ENCODE results near the gene CD163L1. TPM values are rescaled to one million over a fixed set of nuclear protein-coding genes. Genes with fewer than 3 reads are reported as not detected.
A peak's percentile ranks its signal among the peaks of the same experiment; 100 is the strongest.

CD163L1 gene
- total and polyA plus RNA-seq, 11 donors, result 0.25 to 14.0 (median 2.2) TPM

DNA sequence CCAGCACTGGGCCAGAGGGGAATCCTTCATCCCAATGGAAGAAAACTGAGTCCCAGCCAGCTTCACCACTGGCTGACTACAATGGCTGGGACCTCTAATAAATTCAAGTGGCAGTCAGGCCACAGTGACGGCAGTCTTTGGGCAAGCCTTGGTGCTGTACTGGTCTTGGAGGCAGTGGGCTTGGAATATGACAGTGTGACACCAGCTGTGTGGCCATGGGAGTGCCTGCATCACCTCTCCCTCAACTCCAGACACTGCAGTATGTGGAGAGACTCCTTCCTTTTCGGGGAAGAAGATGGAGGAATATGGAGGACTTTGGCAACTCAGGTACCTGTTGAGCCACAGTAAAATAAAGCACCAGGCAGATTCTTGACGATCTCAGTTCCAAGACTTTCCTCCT is 16.0 kb upstream of the CD163L1 start:
- intact Hi-C loops (cut with DNase I), result loop anchor here (2.0 to 10.0 kb wide), 6 partner anchors 175 to 243 kb away; no protein-coding TSS in a partner anchor
- no peak for DNase-seq
- ATAC-seq, result peak in 1 of 4 donors; percentile 46

DNA sequence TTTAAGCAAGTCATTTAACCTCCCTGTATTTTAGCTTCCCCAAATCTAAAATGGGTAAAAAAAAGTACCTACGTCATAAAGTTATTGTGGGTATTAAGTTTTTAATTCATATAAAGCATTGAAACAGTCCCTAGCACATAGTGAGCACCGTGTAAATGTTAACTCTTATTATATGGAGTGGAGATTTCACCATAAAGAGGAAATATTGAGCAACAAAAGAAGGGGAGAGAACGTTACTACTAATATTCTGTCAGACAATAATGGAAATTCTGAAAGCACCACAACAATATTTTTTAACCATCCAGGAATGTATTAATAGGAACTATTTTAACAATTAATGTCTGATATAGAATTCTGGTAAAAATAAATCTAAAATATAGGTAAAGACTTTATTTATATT is 7.8 kb upstream of the CD163L1 start:
- Histone ChIP-seq H3K27me3 (peaks cover 0 to 4% (median 0%) of the 10 kb centered on the region in 9 donors), H3K36me3 (no peaks in the 10 kb centered on the region), H3K27ac (no peak overlapping the region), H3K4me3 (no peak overlapping the region), H3K9me3 (peaks cover 0 to 13% (median 0%) of the 10 kb centered on the region in 12 donors), H3K4me1 (no peaks in the 10 kb centered on the region)
- ATAC-seq (no peak), DNase-seq (no peak)
- WGBS, 4 donors, result 63 to 72% (median 68%) methylated on average over 3 of the region's 3 CpGs
- intact Hi-C loops (cut with DNase I), result no loop called here
- TF ChIP-seq POLR2A (IDR thresholded peaks at IDR 0.05), result no peak
- TF ChIP-seq, protein P1, sequence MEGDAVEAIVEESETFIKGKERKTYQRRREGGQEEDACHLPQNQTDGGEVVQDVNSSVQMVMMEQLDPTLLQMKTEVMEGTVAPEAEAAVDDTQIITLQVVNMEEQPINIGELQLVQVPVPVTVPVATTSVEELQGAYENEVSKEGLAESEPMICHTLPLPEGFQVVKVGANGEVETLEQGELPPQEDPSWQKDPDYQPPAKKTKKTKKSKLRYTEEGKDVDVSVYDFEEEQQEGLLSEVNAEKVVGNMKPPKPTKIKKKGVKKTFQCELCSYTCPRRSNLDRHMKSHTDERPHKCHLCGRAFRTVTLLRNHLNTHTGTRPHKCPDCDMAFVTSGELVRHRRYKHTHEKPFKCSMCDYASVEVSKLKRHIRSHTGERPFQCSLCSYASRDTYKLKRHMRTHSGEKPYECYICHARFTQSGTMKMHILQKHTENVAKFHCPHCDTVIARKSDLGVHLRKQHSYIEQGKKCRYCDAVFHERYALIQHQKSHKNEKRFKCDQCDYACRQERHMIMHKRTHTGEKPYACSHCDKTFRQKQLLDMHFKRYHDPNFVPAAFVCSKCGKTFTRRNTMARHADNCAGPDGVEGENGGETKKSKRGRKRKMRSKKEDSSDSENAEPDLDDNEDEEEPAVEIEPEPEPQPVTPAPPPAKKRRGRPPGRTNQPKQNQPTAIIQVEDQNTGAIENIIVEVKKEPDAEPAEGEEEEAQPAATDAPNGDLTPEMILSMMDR (IDR thresholded peaks at IDR 0.05), result no peak

More for the DNA sequence above, 16.0 kb upstream of the CD163L1 start:
- 78 to 92% (median 85%) methylated on average over 3 of the region's 3 CpGs for WGBS, 4 donors
- TF ChIP-seq, protein P1 (IDR thresholded peaks at IDR 0.05), result no peak
- no peak for TF ChIP-seq POLR2A (IDR thresholded peaks at IDR 0.05)
- Histone ChIP-seq H3K27me3 (no peaks in the 10 kb centered on the region), H3K36me3 (no peaks in the 10 kb centered on the region), H3K4me3 (no peak overlapping the region), H3K4me1 (no peaks in the 10 kb centered on the region), H3K27ac (no peak overlapping the region), H3K9me3 (no peaks in the 10 kb centered on the region)

DNA sequence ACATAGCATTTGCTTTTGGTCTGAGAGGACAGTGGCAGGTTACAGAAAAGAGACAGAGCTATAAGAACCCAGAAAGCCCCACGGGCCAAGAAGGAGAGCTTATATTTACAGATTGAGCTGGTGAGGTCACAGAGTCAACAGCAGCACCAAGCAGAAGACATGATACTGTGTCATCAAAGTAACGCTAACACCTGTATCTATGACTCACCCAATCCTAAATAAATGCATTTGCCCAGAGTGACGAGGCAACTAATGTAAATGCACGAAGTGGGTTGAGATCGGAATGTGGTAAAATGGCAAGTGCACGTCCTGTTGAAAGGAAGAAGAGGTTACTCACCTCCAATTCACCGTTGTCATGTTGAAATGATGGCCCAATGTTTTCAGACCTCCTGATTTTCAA is 6.7 kb upstream of the CD163L1 start:
- Histone ChIP-seq H3K4me1 (peaks cover 0 to 8% (median 0%) of the 10 kb centered on the region in 12 donors), H3K36me3 (no peaks in the 10 kb centered on the region), H3K27ac (no peak overlapping the region), H3K27me3 (peaks cover 0 to 4% (median 0%) of the 10 kb centered on the region in 9 donors), H3K4me3 (no peak overlapping the region), H3K9me3 (peaks cover 0 to 13% (median 0%) of the 10 kb centered on the region in 12 donors)
- WGBS, 4 donors, result 70 to 82% (median 79%) methylated on average over 7 of the region's 7 CpGs
- intact Hi-C loops (cut with DNase I), result no loop called here
- DNase-seq, result no peak
- ATAC-seq, result no peak
- TF ChIP-seq, protein P1 (IDR thresholded peaks at IDR 0.05), result no peak
- no peak for TF ChIP-seq POLR2A (IDR thresholded peaks at IDR 0.05)

DNA sequence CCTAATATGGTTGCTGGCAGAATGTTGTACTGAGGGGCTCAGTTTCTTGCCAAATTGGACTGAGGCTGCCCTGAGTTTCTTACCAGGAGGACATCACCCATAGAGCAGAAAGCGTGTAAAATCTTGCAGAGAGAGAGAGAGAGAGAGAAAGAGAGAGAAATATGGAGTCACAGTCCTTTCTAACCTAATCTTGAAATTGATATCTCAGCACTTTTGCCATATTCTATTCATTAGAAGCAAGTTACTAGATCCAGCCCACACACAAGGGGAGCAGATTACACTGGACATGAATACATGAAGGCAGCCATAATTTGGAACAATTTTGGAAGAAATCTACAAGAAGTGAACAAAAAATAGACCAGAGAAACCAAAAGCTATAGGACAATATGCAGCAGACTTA is 4.1 kb upstream of the CD163L1 start:
- TF ChIP-seq, protein P1 (IDR thresholded peaks at IDR 0.05), result no peak
- TF ChIP-seq POLR2A (IDR thresholded peaks at IDR 0.05), result no peak
- WGBS, 4 donors, result 65 to 80% (median 75%) methylated on average over 1 of the region's 1 CpG

More for the DNA sequence above, 4.1 kb upstream of the CD163L1 start:
- no peak for DNase-seq
- intact Hi-C loops (cut with DNase I), result no loop called here
- H3K4me1 ChIP-seq, result peaks cover 0 to 18% (median 0%) of the 10 kb centered on the region in 12 donors
- no peak for ATAC-seq
- H3K27me3 ChIP-seq, result peaks cover 0 to 4% (median 0%) of the 10 kb centered on the region in 9 donors
- H3K4me3 ChIP-seq, result no peak overlapping the region
- no peaks in the 10 kb centered on the region for H3K36me3 ChIP-seq
- no peak overlapping the region for H3K27ac ChIP-seq
- peaks cover 0 to 3% (median 0%) of the 10 kb centered on the region in 12 donors for H3K9me3 ChIP-seq

Measured in heart left ventricle (tissue), 16 donors.